Activated effector memory CD4-positive, alpha-beta T cell treated with anti-CD3 and anti-CD28 coated beads, Interleukin-2, amount 50 U/mL, for 16 hours (primary cell): ENCODE measurements around the gene PGA5.
"Not testable (repeated sequence)": the region's sequence is repeated elsewhere in the genome, so short reads cannot be mapped to it uniquely, and the experiment has no call there.

Source experiments
- DNase-seq: peaks from one replicate; pipeline ENCODE4 v3.0.0-alpha.2; 2020

The PGA5 gene

GRCh38 chr11:61240875-61241274 is at the start of gene PGA5:
Gene PGA5 (plus strand): TSS chr11:61241175. CDS start chr11:61241227, 52 bp downstream.
- not testable (repeated sequence) for DNase-seq

- DNase-seq, result no peak
Observed at GRCh38 chr11:61193596-61193995, 47.4 kb upstream of the PGA5 start.

- no peak for DNase-seq
Observed at GRCh38 chr11:61194169-61194671, 46.8 kb upstream of the PGA5 start.

- no peak for DNase-seq
Observed at GRCh38 chr11:61194981-61195695, 45.8 kb upstream of the PGA5 start.

- DNase-seq, result no peak
Observed at GRCh38 chr11:61195719-61196118, 45.3 kb upstream of the PGA5 start.

- no peak for DNase-seq
Observed at GRCh38 chr11:61198361-61198760, 42.6 kb upstream of the PGA5 start.

- no peak for DNase-seq
Observed at GRCh38 chr11:61198948-61199523, 41.9 kb upstream of the PGA5 start.

GRCh38 chr11:61201476-61201875 is 39.5 kb upstream of the PGA5 start:
- DNase-seq, result no peak

- DNase-seq, result not testable (repeated sequence)
Observed at GRCh38 chr11:61202950-61203746, 37.8 kb upstream of the PGA5 start, which contains the start of gene PGA3. Gene PGA3 (plus strand): TSS chr11:61203515. CDS start chr11:61203565, 50 bp downstream.

- not testable (repeated sequence) for DNase-seq
Observed at GRCh38 chr11:61203873-61204272, 37.1 kb upstream of the PGA5 start.

- DNase-seq, result not testable (repeated sequence)
Observed at GRCh38 chr11:61204502-61205059, 36.4 kb upstream of the PGA5 start.

- DNase-seq, result not testable (repeated sequence)
Observed at GRCh38 chr11:61207636-61208310, 33.2 kb upstream of the PGA5 start.

- not testable (repeated sequence) for DNase-seq
Observed at GRCh38 chr11:61210629-61211028, 30.3 kb upstream of the PGA5 start.

GRCh38 chr11:61211327-61211952 is 29.5 kb upstream of the PGA5 start:
- DNase-seq, result not testable (repeated sequence)

GRCh38 chr11:61212202-61212601 is 28.8 kb upstream of the PGA5 start:
- not testable (repeated sequence) for DNase-seq

- DNase-seq, result not testable (repeated sequence)
Observed at GRCh38 chr11:61213711-61214324, 27.2 kb upstream of the PGA5 start.

- DNase-seq, result not testable (repeated sequence)
Observed at GRCh38 chr11:61218306-61218705, 22.7 kb upstream of the PGA5 start.

GRCh38 chr11:61219016-61219415 is 22.0 kb upstream of the PGA5 start:
- DNase-seq, result not testable (repeated sequence)

GRCh38 chr11:61222047-61222446 is 18.9 kb upstream of the PGA5 start, which contains the start of gene PGA4:
Gene PGA4 (plus strand): TSS chr11:61222347. CDS start chr11:61222401, 54 bp downstream.
- DNase-seq, result not testable (repeated sequence)

- not testable (repeated sequence) for DNase-seq
Observed at GRCh38 chr11:61222692-61223091, 18.3 kb upstream of the PGA5 start.

GRCh38 chr11:61226457-61227137 is 14.4 kb upstream of the PGA5 start:
- not testable (repeated sequence) for DNase-seq
